Prostate gland (tissue), 2 donors: ENCODE data around the gene QRICH1. TPM values are rescaled to one million over a fixed set of nuclear protein-coding genes. Genes with fewer than 3 reads are reported as not detected.
A peak's percentile ranks its signal among the peaks of the same experiment; 100 is the strongest.

Experiments
- DNase-seq: peaks from one replicate; pipeline ENCODE4 v3.0.0-alpha.2; 2019; ENCODE audit warnings: low spot score
- H3K27ac ChIP-seq, 2 donors: fragments of 200-600 bp; sonication (generic); 2 replicates each; pipeline ENCODE4 v1.5.1; 2017 to 2019
- H3K27me3 ChIP-seq: fragments of 200-600 bp; sonication (generic); replicated peaks from 2 replicates; pipeline ENCODE4 v1.5.1; 2019; ENCODE audit not compliant: insufficient read depth
- H3K36me3 ChIP-seq, 2 donors: fragments of 200-600 bp; sonication (generic); 1 replicate in 1 of 2; 2 replicates in 1 of 2; pipeline versions ENCODE4 v1.5.1 to v1.8.1; 2017 to 2019
- H3K4me1 ChIP-seq: fragments of 200-600 bp; sonication (generic); replicated peaks from 2 replicates; pipeline ENCODE4 v1.5.1; 2019
- H3K4me3 ChIP-seq, 2 donors: fragments of 200-600 bp; sonication (generic); 2 replicates each; pipeline ENCODE4 v1.5.1; 2017 to 2019
- H3K9me3 ChIP-seq: fragments of 200-600 bp; sonication (generic); 2 replicates; pipeline ENCODE4 v1.5.1; 2017
- POLR2A ChIP-seq: fragments of 450-650 bp; IDR thresholded peaks from one replicate; pipeline ENCODE4 v1.6.1; 2016; ENCODE audit warnings: antibody characterized with exemption, mild to moderate bottlenecking
- POLR2AphosphoS5 ChIP-seq: sonication (generic); formaldehyde crosslinking; IDR thresholded peaks from one replicate; pipeline ENCODE4 v1.6.1; 2017; ENCODE audit warnings: antibody characterized with exemption
- WGBS: methylation state at CpG from one replicate; pipeline ENCODE4 v1.1.5; 2018; 5-methylcytosine and 5-hydroxymethylcytosine counted together
- intact Hi-C: fragments of 100-400 bp; cut with DNase I; formaldehyde crosslinking; loops from one replicate; pipeline ENCODE4 v1.14.2; 2022
- total RNA-seq, 2 donors: library from RNA; depleted of rRNA; stranded (reverse); fragments of >200 nt; gene quantifications; one replicate each; pipeline ENCODE4 v1.1.0, GENCODE V29; 2016
- TF ChIP-seq, protein P1 (sequence below), 4 experiments: fragments of 200-600 bp in 2 of 4; fragments of 450-650 bp in 2 of 4; sonication (generic) in 2 of 4; IDR thresholded peaks; 1 replicate in 3 of 4; 2 replicates in 1 of 4; pipeline ENCODE4 v1.5.1; 2016 to 2019; ENCODE audit warnings: antibody characterized with exemption in 4 of 4, mild to moderate bottlenecking in 2 of 4, moderate library complexity in 2 of 4

QRICH1 gene
- total RNA-seq, 2 donors from 2014 or later, result 60.1 to 132 TPM

DNA sequence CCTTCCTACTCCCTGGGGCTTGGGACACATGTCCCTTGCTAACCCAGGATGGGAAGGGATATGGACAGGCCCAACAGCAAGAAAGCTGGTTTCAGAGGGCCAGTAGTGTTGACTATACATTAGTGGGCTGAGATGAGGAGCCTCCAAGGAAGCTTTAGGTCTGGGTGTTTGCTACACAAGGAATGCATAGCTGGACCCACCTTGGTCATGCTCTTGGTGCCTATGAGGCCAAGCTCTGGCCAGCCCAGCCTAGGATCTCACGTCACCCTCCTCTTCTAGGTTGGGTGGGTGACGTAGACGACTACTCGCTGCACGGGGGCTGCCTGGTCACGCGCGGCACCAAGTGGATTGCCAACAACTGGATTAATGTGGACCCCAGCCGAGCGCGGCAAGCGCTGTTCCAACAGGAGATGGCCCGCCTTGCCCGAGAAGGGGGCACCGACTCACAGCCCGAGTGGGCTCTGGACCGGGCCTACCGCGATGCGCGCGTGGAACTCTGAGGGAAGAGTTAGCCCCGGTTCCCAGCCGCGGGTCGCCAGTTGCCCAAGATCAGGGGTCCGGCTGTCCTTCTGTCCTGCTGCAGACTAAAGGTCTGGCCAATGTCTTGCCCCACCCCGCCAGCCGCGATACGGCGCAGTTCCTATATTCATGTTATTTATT lies 87.3 kb downstream of the QRICH1 start:
- Histone ChIP-seq H3K36me3 (no peaks in the 10 kb centered on the region), H3K9me3 (no peaks in the 10 kb centered on the region), H3K27ac (peak overlapping the region; percentile 93 to 97), H3K4me3 (peak overlapping the region; percentile 55 to 67), H3K4me1 (peaks cover 13% of the 10 kb centered on the region), H3K27me3 (no peaks in the 10 kb centered on the region)
- TF ChIP-seq, protein P1, sequence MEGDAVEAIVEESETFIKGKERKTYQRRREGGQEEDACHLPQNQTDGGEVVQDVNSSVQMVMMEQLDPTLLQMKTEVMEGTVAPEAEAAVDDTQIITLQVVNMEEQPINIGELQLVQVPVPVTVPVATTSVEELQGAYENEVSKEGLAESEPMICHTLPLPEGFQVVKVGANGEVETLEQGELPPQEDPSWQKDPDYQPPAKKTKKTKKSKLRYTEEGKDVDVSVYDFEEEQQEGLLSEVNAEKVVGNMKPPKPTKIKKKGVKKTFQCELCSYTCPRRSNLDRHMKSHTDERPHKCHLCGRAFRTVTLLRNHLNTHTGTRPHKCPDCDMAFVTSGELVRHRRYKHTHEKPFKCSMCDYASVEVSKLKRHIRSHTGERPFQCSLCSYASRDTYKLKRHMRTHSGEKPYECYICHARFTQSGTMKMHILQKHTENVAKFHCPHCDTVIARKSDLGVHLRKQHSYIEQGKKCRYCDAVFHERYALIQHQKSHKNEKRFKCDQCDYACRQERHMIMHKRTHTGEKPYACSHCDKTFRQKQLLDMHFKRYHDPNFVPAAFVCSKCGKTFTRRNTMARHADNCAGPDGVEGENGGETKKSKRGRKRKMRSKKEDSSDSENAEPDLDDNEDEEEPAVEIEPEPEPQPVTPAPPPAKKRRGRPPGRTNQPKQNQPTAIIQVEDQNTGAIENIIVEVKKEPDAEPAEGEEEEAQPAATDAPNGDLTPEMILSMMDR (IDR thresholded peaks at IDR 0.05), result no peak
- no peak for TF ChIP-seq POLR2A
- no peak for TF ChIP-seq POLR2AphosphoS5
- 3% methylated on average over 31 of the region's 32 CpGs for WGBS
- intact Hi-C loops, result loop anchor here (2.0 to 10.0 kb wide), 3 partner anchors 16 to 408 kb away; partner anchors contain the start of genes ARIH2, P4HTM, RHOA and TCTA
- DNase-seq, result no peak

DNA sequence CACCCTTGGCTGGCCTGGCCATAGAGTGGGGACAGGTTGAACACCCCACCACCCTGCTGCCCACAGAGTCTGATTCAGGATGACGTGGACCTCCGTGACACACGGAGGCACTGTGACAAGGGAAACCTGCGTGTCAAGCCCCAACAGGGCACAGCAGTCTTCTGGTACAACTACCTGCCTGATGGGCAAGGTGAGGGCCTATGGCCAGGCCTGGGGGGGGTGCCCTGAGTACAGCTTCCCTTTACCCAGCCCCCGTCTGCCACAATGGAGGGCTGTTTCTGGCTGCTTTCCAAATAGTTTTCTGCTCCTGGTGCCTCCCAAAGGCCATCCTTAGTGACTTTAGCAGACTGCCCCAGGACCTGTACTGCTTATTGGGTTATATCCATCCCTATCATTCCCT lies 87.9 kb downstream of the QRICH1 start:
- H3K27me3 ChIP-seq, result no peaks in the 10 kb centered on the region
- no peak for TF ChIP-seq POLR2AphosphoS5
- TF ChIP-seq, protein P1 (IDR thresholded peaks at IDR 0.05), result no peak
- TF ChIP-seq POLR2A, result no peak
- peak overlapping the region in 1 of 2 donors; percentile 93 for H3K27ac ChIP-seq
- intact Hi-C loops, result loop anchor here (2.0 to 10.0 kb wide), 3 partner anchors 15 to 409 kb away; partner anchors contain the start of genes ARIH2, P4HTM, RHOA and TCTA
- WGBS, result 90% methylated on average over 5 of the region's 5 CpGs
- H3K9me3 ChIP-seq, result no peaks in the 10 kb centered on the region
- H3K36me3 ChIP-seq, result no peaks in the 10 kb centered on the region
- DNase-seq, result no peak
- H3K4me3 ChIP-seq, result no peak overlapping the region
- peaks cover 13% of the 10 kb centered on the region for H3K4me1 ChIP-seq

DNA sequence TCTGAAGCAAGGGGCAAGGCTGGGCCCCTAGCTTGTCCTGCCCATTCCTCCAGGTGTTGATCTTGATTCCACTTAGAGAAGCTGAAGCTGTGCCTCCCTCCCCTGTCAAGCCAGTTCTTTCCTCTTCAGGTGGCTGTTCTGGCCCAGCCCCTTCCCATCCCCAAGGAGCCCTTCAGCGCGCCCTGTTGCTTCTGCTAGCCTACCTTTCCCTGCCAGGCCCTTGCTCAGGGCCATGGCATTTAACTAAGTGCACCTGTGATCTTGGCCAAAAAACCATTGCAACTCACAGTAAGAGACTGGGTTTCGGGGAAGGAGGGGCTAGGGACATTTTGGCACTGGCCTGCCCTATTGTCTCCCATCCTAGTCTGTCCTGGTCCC lies 88.6 kb downstream of the QRICH1 start:
- no peak for DNase-seq
- Histone ChIP-seq H3K27ac (no peak overlapping the region), H3K4me3 (no peak overlapping the region), H3K27me3 (no peaks in the 10 kb centered on the region), H3K36me3 (no peaks in the 10 kb centered on the region), H3K9me3 (no peaks in the 10 kb centered on the region), H3K4me1 (peaks cover 13% of the 10 kb centered on the region)
- no peak for TF ChIP-seq POLR2AphosphoS5
- intact Hi-C loops, result loop anchor here (5.0 to 10.0 kb wide), 2 partner anchors 88 to 410 kb away; partner anchors contain the start of genes ARIH2, RHOA and TCTA
- WGBS, result 84% methylated on average over 3 of the region's 3 CpGs

DNA sequence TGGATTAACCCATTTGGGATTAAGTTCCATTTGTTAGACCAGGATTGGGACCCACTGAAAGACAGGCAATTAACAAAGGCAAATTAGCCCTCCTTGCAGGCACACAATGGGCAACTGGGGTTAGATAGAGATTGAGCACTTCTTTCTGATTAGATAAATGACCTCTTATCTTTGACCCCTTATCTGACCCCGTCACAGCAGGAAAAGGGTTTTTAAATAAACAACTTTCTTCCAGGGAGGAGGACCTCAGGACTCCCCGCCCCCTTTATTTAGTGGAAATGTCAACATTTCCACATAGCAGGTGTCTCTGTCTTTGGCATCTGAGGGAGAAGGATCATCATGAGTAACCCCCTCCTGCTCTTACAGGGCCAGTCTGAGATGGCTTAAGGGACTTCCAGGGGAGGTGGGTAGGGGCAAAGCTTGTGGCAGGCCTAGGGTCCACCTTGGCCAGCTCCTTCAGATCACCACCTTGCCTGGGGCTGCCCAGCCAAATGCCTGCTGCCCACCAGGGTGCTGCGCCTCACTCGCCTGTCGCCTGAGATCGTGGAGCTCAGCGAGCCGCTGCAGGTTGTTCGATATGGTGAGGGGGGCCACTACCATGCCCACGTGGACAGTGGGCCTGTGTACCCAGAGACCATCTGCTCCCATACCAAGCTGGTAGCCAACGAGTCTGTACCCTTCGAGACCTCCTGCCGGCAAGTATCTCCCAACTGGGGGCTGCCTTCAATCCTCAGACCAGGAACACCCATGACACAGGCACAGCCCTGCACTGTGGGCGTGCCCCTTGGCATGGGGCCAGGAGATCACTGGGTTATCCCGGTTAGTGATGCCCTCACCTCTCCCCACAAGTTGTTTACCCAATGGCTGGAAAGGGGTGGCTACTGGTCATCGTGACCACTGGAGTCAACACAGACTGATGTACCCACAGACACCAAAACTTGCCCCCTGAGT lies 89.2 kb downstream of the QRICH1 start:
- peaks cover 13% of the 10 kb centered on the region for H3K4me1 ChIP-seq
- H3K4me3 ChIP-seq, result no peak overlapping the region
- intact Hi-C loops, result loop anchor here (5.0 to 10.0 kb wide), 2 partner anchors 87 to 410 kb away; partner anchors contain the start of genes ARIH2, RHOA and TCTA
- no peaks in the 10 kb centered on the region for H3K36me3 ChIP-seq
- H3K27ac ChIP-seq, result no peak overlapping the region
- H3K27me3 ChIP-seq, result no peaks in the 10 kb centered on the region
- TF ChIP-seq POLR2A, result no peak
- TF ChIP-seq, protein P1 (IDR thresholded peaks at IDR 0.05), result no peak
- no peak for TF ChIP-seq POLR2AphosphoS5
- 84% methylated on average over 16 of the region's 16 CpGs for WGBS
- H3K9me3 ChIP-seq, result no peaks in the 10 kb centered on the region
- DNase-seq, result no peak

DNA sequence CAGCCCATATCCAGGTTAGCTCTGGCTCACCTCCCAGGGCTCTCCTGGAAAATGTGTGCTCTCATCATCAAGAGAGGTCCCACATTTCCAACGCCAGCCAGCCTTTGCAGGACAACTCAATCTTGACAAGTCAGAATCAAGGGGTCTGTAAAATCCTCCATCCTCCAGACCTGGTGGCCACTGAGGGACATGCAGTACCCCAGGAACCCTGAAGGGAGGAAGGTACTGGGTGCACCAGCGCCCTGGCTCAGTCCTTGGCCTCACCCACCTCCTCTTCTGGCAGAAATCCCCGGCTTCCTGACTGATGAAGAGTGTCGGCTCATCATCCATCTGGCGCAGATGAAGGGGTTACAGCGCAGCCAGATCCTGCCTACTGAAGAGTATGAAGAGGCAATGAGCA lies 92.7 kb downstream of the QRICH1 start:
- TF ChIP-seq, protein P1 (IDR thresholded peaks at IDR 0.05), result no peak
- no peak for TF ChIP-seq POLR2A
- no peak for TF ChIP-seq POLR2AphosphoS5
- DNase-seq, result no peak
- H3K4me1 ChIP-seq, result peaks cover 4% of the 10 kb centered on the region
- H3K27ac ChIP-seq, result no peak overlapping the region
- no peaks in the 10 kb centered on the region for H3K9me3 ChIP-seq
- no peaks in the 10 kb centered on the region for H3K36me3 ChIP-seq
- WGBS, result 90% methylated on average over 6 of the region's 6 CpGs
- no peak overlapping the region for H3K4me3 ChIP-seq
- intact Hi-C loops, result loop anchor here (10.0 kb wide), 1 partner anchor 414 kb away; the partner anchor contains the start of genes RHOA and TCTA
- no peaks in the 10 kb centered on the region for H3K27me3 ChIP-seq
